Calu3 (cell line): ENCODE measurements around the gene SLC26A9. TPM values are rescaled to one million over a fixed set of nuclear protein-coding genes. Genes with fewer than 3 reads are reported as not detected.

Experiments used
- BruUV-seq: library from RNA; stranded (reverse); fragments of 400-500 nt; replicated peaks from 2 replicates; lab custom pipeline; 2021; lab: Mats Ljungman, UMichigan
- CTCF ChIA-PET: fragments of 300-600 bp; sonication (Branson Sonifier 250); formaldehyde crosslinking; loops from one replicate; lab custom pipeline; 2022; ENCODE audit warnings: antibody characterized with exemption; lab: Charles Lee
- DNase-seq: peaks from one replicate; pipeline ENCODE4 v3.0.0; 2022
- H3K27ac Mint-ChIP-seq: one replicate; pipeline ENCODE4 v1.8.0; 2022; ENCODE audit warnings: mixed read lengths; ENCODE audit not compliant: unreplicated experiment
- H3K27me3 Mint-ChIP-seq: one replicate; pipeline ENCODE4 v1.8.0; 2022; ENCODE audit warnings: mixed read lengths; ENCODE audit not compliant: unreplicated experiment
- H3K36me3 Mint-ChIP-seq: one replicate; pipeline ENCODE4 v1.8.0; 2022; ENCODE audit warnings: mild to moderate bottlenecking, moderate library complexity, mixed read lengths; ENCODE audit not compliant: insufficient read depth, unreplicated experiment
- H3K4me1 Mint-ChIP-seq: one replicate; pipeline ENCODE4 v1.8.0; 2022; ENCODE audit warnings: mild to moderate bottlenecking, low read depth, mixed read lengths; ENCODE audit not compliant: unreplicated experiment
- H3K4me3 Mint-ChIP-seq: one replicate; pipeline ENCODE4 v1.8.0; 2022; ENCODE audit warnings: mild to moderate bottlenecking, low read depth, moderate library complexity, mixed read lengths; ENCODE audit not compliant: unreplicated experiment
- H3K9me3 Mint-ChIP-seq: one replicate; pipeline ENCODE4 v1.8.0; 2022; ENCODE audit warnings: low read depth, mixed read lengths; ENCODE audit not compliant: unreplicated experiment
- CTCF ChIP-seq: fragments of 200-600 bp; IDR thresholded peaks from one replicate; pipeline ENCODE4 v1.8.0; 2022; ENCODE audit warnings: antibody characterized with exemption; ENCODE audit not compliant: unreplicated experiment
- intact Hi-C: fragments of 100-400 bp; cut with micrococcal nuclease; formaldehyde crosslinking; loops from one replicate; pipeline ENCODE4 v1.10.0; 2022; ENCODE audit not compliant: unreplicated experiment
- total RNA-seq: library from RNA; stranded (reverse); gene quantifications from 2 replicates; pipeline ENCODE4 v1.2.3, GENCODE V29; 2022

The SLC26A9 gene
- total RNA-seq, 1 experiment from 2014 or later: 7.6 TPM

- DNase-seq: no peak
- CTCF ChIA-PET: interaction anchor here (0.6 kb wide), 1 partner anchor 102 kb away, joined by 3 read pairs; no protein-coding TSS in a partner anchor
- no TSS peak for BruUV-seq
- no peak for TF ChIP-seq CTCF
- Mint-ChIP-seq H3K9me3 (no peaks in the 10 kb centered on the region), H3K4me1 (peaks cover 91% of the 10 kb centered on the region), H3K27me3 (no peaks in the 10 kb centered on the region), H3K27ac (no peak overlapping the region), H3K36me3 (peaks cover 4% of the 10 kb centered on the region), H3K4me3 (no peak overlapping the region)
- intact Hi-C loops: no loop called here
Observed at GRCh38 chr1:205940710-205941109, 2.5 kb downstream of the SLC26A9 start.

- Mint-ChIP-seq H3K9me3 (no peaks in the 10 kb centered on the region), H3K36me3 (peaks cover 4% of the 10 kb centered on the region), H3K4me1 (peaks cover 84% of the 10 kb centered on the region), H3K27me3 (no peaks in the 10 kb centered on the region), H3K27ac (no peak overlapping the region), H3K4me3 (no peak overlapping the region)
- no TSS peak for BruUV-seq
- intact Hi-C loops: no loop called here
- peak; percentile 63 for DNase-seq
- CTCF ChIA-PET: interaction anchor here (0.6 kb wide), 1 partner anchor 103 kb away, joined by 3 read pairs; no protein-coding TSS in a partner anchor
- TF ChIP-seq CTCF: peak; percentile 50
Observed at GRCh38 chr1:205939690-205940330, 3.4 kb downstream of the SLC26A9 start.

DNA sequence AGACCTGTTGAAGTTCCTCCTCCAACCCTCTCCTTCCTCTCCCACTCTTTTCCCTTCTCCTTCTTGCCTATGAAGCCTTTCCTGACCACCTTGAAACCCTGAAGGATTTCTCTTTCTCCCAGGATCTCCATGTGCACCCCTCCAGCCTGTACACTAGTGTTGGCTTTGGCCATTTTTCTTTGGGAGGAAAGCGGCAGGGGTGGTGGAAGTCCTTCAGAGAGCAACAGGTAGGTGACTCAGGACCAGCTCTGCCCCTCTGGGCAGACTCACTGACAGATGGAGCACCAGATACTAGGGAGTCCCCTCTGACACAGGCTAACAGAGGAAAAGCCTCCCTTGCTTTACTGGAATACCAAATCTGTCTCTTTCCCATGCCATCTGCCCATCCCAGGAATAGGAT lies 4.6 kb downstream of the SLC26A9 start:
- Mint-ChIP-seq H3K36me3 (peaks cover 6% of the 10 kb centered on the region), H3K4me1 (peaks cover 84% of the 10 kb centered on the region), H3K27ac (no peak overlapping the region), H3K4me3 (no peak overlapping the region), H3K9me3 (no peaks in the 10 kb centered on the region), H3K27me3 (no peaks in the 10 kb centered on the region)
- no peak for TF ChIP-seq CTCF
- no TSS peak for BruUV-seq
- no peak for DNase-seq
- intact Hi-C loops: no loop called here
- CTCF ChIA-PET: no interaction called here

GRCh38 chr1:205936846-205937586 lies 6.2 kb downstream of the SLC26A9 start:
- intact Hi-C loops: no loop called here
- no TSS peak for BruUV-seq
- DNase-seq: peak; percentile 52
- Mint-ChIP-seq H3K36me3 (peaks cover 11% of the 10 kb centered on the region), H3K27me3 (no peaks in the 10 kb centered on the region), H3K27ac (no peak overlapping the region), H3K4me3 (no peak overlapping the region), H3K9me3 (no peaks in the 10 kb centered on the region), H3K4me1 (peaks cover 84% of the 10 kb centered on the region)
- CTCF ChIA-PET: interaction anchor here (0.6 kb wide), 1 partner anchor 48 kb away, joined by 3 read pairs; no protein-coding TSS in a partner anchor
- TF ChIP-seq CTCF: no peak
